Measurements from ENCODE around the gene PRDM2.

PRDM2 gene

DNA sequence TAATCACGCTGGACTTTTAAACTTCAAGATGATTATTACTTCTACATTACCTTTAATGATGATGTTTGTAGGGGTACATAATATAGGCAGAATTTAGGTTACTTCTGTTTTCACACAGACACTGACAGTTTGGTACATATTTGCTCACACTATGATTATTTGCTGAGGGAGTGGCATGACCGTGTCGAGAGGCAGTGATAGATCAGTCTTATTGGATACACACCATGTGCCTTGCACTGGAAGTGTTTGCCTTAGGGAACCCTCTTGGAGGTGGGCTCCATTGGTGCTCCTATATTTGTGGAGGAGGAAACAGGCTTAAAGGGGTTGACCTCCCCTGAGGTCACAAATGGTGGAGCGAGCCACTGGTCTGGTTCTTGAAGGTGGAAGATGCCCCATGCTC lies 132.1 kb downstream of the PRDM2 start:
- Histone ChIP-seq H2AFZ (ENCODE audit: low read depth, low read length, severe bottlenecking) (no peak overlapping the region), H3F3A (ENCODE audit: insufficient read depth) (no peaks in the 10 kb centered on the region), H3K27ac (ENCODE audit: low read depth, low read length) (no peak overlapping the region), H3K4me3 (ENCODE audit: insufficient read depth, low read length, poor library complexity, severe bottlenecking) (no peak overlapping the region), H3K27me3 (ENCODE audit: low read length) (no peaks in the 10 kb centered on the region), H3K79me2 (ENCODE audit: insufficient read depth, low read length) (no peaks in the 10 kb centered on the region), H4K20me1 (ENCODE audit: low read depth, low read length) (no peaks in the 10 kb centered on the region), H3K9ac (ENCODE audit: low read length) (no peak overlapping the region), H3K9me2 (replicated peaks; ENCODE audit: insufficient read depth, low read length) (no peaks in the 10 kb centered on the region), H3K9me3 (ENCODE audit: insufficient read depth, low read length) (no peaks in the 10 kb centered on the region), H3K36me3 (ENCODE audit: low read length) (no peaks in the 10 kb centered on the region), H3K4me2 (ENCODE audit: low read depth, low read length, poor library complexity, severe bottlenecking) (no peak overlapping the region)
- TF ChIP-seq, protein P1, sequence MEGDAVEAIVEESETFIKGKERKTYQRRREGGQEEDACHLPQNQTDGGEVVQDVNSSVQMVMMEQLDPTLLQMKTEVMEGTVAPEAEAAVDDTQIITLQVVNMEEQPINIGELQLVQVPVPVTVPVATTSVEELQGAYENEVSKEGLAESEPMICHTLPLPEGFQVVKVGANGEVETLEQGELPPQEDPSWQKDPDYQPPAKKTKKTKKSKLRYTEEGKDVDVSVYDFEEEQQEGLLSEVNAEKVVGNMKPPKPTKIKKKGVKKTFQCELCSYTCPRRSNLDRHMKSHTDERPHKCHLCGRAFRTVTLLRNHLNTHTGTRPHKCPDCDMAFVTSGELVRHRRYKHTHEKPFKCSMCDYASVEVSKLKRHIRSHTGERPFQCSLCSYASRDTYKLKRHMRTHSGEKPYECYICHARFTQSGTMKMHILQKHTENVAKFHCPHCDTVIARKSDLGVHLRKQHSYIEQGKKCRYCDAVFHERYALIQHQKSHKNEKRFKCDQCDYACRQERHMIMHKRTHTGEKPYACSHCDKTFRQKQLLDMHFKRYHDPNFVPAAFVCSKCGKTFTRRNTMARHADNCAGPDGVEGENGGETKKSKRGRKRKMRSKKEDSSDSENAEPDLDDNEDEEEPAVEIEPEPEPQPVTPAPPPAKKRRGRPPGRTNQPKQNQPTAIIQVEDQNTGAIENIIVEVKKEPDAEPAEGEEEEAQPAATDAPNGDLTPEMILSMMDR (IDR thresholded peaks at IDR 0.05; ENCODE audit: insufficient read depth, low read length, poor library complexity, severe bottlenecking), result no peak
- no peak for TF ChIP-seq EZH2phosphoT487 (conservative IDR thresholded peaks at IDR 0.05; ENCODE audit: low read length)

DNA sequence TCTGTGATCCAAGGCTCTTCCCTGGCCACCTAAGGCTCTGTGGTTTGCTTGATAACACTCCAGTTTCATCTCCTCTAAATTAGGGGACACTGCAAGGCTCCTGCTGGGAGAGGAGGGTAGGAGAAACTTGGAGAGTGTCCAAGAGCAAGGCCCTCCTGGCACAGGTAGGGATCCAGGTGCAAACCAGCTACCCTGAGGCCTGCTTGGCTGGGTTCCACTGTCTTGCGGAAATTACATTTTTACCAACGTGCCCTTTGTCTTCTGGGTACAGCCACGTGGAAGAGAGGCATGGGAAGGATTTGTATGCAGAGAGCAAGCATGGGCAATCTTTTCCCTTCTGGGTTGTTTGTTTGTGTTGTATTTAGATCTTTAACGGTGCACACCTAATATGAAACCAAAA lies 132.5 kb downstream of the PRDM2 start:
- no peaks in the 10 kb centered on the region for H4K20me1 ChIP-seq (ENCODE audit: low read depth, low read length)
- no peaks in the 10 kb centered on the region for H3F3A ChIP-seq (ENCODE audit: insufficient read depth)
- no peaks in the 10 kb centered on the region for H3K79me2 ChIP-seq (ENCODE audit: insufficient read depth, low read length)
- no peaks in the 10 kb centered on the region for H3K9me3 ChIP-seq (ENCODE audit: insufficient read depth, low read length)
- H3K9me2 ChIP-seq (replicated peaks; ENCODE audit: insufficient read depth, low read length), result no peaks in the 10 kb centered on the region
- H3K9ac ChIP-seq (ENCODE audit: low read length), result no peak overlapping the region
- H3K36me3 ChIP-seq (ENCODE audit: low read length), result no peaks in the 10 kb centered on the region
- H3K27me3 ChIP-seq (ENCODE audit: low read length), result no peaks in the 10 kb centered on the region
- no peak for TF ChIP-seq EZH2phosphoT487 (conservative IDR thresholded peaks at IDR 0.05; ENCODE audit: low read length)
- TF ChIP-seq, protein P1 (IDR thresholded peaks at IDR 0.05; ENCODE audit: insufficient read depth, low read length, poor library complexity, severe bottlenecking), result no peak
- no peak overlapping the region for H3K27ac ChIP-seq (ENCODE audit: low read depth, low read length)
- no peak overlapping the region for H3K4me3 ChIP-seq (ENCODE audit: insufficient read depth, low read length, poor library complexity, severe bottlenecking)
- H3K4me2 ChIP-seq (ENCODE audit: low read depth, low read length, poor library complexity, severe bottlenecking), result no peak overlapping the region
- H2AFZ ChIP-seq (ENCODE audit: low read depth, low read length, severe bottlenecking), result no peak overlapping the region

DNA sequence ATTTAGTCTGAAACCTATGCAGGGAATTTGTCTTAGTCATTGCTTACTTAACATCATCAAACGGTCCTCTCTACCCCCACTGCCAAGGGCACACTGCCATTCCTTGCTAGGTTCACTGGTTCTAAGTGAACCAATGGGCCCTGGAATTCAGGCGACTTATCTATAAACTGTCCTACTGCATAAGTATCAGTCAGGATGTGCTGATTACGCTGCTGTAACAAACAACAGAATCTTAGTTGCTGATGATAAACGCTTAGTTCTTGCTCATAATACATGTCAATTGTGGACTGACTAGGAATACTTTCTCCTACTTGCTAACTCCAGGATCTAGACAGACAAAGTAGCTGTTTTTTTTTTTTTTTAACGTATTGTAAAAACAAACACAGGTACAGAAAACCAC lies 136.1 kb downstream of the PRDM2 start:
- no peaks in the 10 kb centered on the region for H3K9me2 ChIP-seq (replicated peaks; ENCODE audit: insufficient read depth, low read length)

More for the DNA sequence above, 136.1 kb downstream of the PRDM2 start:
- H3K9ac ChIP-seq (ENCODE audit: low read length), result no peak overlapping the region
- no peaks in the 10 kb centered on the region for H3K27me3 ChIP-seq (ENCODE audit: low read length)
- no peak overlapping the region for H2AFZ ChIP-seq (ENCODE audit: low read depth, low read length, severe bottlenecking)
- no peak overlapping the region for H3K4me3 ChIP-seq (ENCODE audit: insufficient read depth, low read length, poor library complexity, severe bottlenecking)
- H4K20me1 ChIP-seq (ENCODE audit: low read depth, low read length), result no peaks in the 10 kb centered on the region
- no peak overlapping the region for H3K4me2 ChIP-seq (ENCODE audit: low read depth, low read length, poor library complexity, severe bottlenecking)
- H3K79me2 ChIP-seq (ENCODE audit: insufficient read depth, low read length), result no peaks in the 10 kb centered on the region
- TF ChIP-seq, protein P1 (IDR thresholded peaks at IDR 0.05; ENCODE audit: insufficient read depth, low read length, poor library complexity, severe bottlenecking), result no peak
- TF ChIP-seq EZH2phosphoT487 (conservative IDR thresholded peaks at IDR 0.05; ENCODE audit: low read length), result no peak
- no peak overlapping the region for H3K27ac ChIP-seq (ENCODE audit: low read depth, low read length)
- no peaks in the 10 kb centered on the region for H3K9me3 ChIP-seq (ENCODE audit: insufficient read depth, low read length)
- no peaks in the 10 kb centered on the region for H3F3A ChIP-seq (ENCODE audit: insufficient read depth)
- no peaks in the 10 kb centered on the region for H3K36me3 ChIP-seq (ENCODE audit: low read length)

All from SU-DHL-6 (cell line).